Coronary artery (tissue), 2 donors: Measurements from ENCODE around the gene RABGAP1.
A peak's percentile ranks its signal among the peaks of the same experiment; 100 is the strongest.

Experiments used
- DNase-seq: peaks from one replicate; pipeline ENCODE4 v3.0.0-alpha.2; 2017; ENCODE audit warnings: low spot score
- H3K27ac ChIP-seq, 2 donors: fragments of 200-600 bp; sonication (generic); one replicate each; pipeline ENCODE4 v1.5.1; 2016 to 2019
- H3K4me3 ChIP-seq: fragments of 200-600 bp; sonication (generic); 2 replicates; pipeline ENCODE4 v1.5.1; 2016; ENCODE audit warnings: mild to moderate bottlenecking, moderate library complexity
- TF ChIP-seq, protein P1 (sequence below): fragments of 200-600 bp; sonication (generic); IDR thresholded peaks from one replicate; pipeline ENCODE4 v1.5.1; 2019; ENCODE audit warnings: antibody characterized with exemption

The RABGAP1 gene

DNA sequence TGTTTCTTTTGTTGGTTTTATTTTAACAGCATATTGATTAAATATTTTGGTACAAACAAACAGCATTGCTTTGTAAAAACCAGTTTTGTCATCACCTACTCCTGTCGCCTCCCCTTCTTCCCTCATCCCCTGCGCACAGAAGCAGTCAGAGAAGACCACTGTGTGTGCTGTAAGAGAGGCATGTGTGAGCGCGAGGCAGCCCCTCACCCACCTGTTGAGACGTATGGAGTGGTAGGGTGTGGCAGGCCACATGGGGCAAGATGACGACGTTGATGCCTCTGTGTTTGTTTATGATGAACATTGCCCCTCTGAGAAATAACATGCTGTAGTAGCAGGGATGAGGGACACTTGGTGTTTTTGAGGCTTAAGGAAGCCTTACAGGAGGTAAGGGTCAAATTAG, 164.0 kb downstream of the RABGAP1 start:
- Histone ChIP-seq H3K27ac (peak overlapping the region in 1 of 2 donors; percentile 4), H3K4me3 (no peak overlapping the region)
- TF ChIP-seq, protein P1, sequence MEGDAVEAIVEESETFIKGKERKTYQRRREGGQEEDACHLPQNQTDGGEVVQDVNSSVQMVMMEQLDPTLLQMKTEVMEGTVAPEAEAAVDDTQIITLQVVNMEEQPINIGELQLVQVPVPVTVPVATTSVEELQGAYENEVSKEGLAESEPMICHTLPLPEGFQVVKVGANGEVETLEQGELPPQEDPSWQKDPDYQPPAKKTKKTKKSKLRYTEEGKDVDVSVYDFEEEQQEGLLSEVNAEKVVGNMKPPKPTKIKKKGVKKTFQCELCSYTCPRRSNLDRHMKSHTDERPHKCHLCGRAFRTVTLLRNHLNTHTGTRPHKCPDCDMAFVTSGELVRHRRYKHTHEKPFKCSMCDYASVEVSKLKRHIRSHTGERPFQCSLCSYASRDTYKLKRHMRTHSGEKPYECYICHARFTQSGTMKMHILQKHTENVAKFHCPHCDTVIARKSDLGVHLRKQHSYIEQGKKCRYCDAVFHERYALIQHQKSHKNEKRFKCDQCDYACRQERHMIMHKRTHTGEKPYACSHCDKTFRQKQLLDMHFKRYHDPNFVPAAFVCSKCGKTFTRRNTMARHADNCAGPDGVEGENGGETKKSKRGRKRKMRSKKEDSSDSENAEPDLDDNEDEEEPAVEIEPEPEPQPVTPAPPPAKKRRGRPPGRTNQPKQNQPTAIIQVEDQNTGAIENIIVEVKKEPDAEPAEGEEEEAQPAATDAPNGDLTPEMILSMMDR = no peak
- no peak for DNase-seq

DNA sequence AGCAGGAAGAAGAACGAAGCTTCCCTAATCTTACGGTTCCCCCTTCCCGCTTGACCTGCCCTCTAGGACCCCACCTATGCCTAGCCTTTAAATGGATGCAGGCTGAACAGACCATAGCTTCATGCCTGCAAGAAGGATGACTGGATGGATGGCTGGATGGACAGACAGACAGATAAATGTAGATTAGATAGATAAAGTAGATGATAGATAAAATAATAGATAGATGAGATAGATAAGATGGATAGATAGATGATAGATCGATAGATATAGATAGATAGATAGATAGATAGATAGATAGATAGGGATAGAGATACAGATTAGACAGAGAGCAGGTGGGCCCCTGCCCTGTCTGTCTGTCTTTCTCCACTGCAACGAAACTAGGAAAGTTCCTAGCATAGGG, 164.7 kb downstream of the RABGAP1 start:
- TF ChIP-seq, protein P1 = no peak
- DNase-seq = no peak
- no peak overlapping the region for H3K4me3 ChIP-seq
- no peak overlapping the region for H3K27ac ChIP-seq

DNA sequence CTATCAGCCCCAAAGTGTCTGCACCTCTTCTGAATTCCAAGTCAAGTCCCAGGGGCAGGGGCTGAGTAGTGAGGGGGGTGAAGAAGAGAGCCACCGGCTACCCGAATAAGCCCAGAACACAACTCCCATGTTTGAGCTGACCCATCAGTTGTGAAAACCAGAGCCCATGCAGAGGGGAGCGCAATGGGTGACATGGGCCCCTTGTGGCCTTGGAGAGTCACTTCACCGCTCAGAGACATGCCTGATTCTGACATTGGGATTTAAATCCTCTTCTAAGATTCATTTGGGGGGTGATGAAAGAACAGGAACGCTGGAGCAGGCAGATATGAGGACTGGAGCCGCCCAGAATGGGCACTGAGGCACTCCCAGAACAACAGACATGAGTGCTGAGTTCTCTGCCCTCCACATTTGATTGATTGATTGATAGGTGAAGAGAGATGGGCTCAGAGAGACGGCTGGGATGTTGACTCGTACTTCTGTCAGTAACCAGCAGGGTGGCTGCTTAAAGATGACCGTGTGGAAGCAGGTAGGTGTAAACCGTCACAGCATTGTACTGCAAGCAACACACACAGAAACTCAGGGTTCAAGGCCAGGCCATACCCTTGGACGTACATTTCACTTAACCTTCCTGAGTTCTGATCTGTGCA, 166.9 kb downstream of the RABGAP1 start:
- no peak for DNase-seq
- H3K27ac ChIP-seq = no peak overlapping the region

DNA sequence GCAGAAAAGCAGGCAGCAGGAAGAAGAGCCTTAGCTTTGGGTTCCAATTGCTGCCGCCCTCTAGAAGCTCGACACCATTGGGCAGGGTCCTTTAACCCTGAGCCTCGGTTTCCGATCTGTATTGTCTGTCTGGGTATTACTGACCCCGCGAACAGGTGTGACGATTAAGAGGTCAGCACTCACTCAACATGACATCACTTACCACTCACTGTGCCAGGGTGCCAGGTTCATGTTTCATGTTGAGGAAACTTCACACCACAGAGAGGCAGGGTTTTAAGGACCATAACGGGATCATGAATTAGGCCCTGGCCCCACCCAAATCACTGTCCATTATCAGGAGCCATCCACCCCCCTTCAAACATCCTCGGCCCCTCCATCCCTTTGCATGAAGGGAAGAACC, 168.2 kb downstream of the RABGAP1 start:
- H3K27ac ChIP-seq = no peak overlapping the region
- no peak for DNase-seq
- no peak overlapping the region for H3K4me3 ChIP-seq
- TF ChIP-seq, protein P1 = no peak

More for the DNA sequence above, 166.9 kb downstream of the RABGAP1 start:
- no peak overlapping the region for H3K4me3 ChIP-seq
- TF ChIP-seq, protein P1 = no peak

DNA sequence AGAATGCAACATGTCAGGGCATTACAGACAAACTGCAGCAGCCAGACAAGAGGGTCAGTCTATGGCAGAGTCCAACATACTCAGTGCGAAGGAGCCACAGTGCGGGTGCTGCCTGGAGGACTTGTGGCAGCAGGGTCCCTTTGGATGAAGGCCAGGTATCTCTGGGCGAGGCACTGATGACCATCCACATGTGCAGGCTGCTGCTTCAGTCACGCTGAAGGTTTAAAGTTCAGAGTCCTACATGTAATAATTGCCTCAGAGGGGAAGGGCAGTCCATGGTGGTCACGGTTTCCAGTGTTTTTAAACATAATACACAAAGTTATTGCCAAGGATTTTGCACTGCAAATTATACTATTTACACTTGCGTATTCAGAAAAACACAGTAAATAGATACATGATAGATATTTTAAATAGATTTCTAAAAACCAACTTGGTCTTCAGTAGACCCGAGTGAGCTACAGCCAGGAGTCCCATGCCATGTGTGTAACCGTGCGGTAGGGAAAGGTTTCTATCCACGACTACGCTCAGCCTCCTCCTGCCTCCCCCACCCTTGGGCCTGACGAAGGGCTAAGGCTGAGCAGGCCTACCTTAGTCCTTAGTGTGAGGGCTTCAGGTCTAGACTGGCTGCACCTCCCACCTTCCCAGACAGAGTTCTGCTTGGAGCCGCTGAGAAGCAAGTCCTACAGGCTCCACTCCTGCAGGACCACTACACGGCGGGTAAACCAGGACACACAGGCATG, 168.9 kb downstream of the RABGAP1 start:
- Histone ChIP-seq H3K4me3 (no peak overlapping the region), H3K27ac (no peak overlapping the region)
- no peak for DNase-seq
- TF ChIP-seq, protein P1 = no peak

DNA sequence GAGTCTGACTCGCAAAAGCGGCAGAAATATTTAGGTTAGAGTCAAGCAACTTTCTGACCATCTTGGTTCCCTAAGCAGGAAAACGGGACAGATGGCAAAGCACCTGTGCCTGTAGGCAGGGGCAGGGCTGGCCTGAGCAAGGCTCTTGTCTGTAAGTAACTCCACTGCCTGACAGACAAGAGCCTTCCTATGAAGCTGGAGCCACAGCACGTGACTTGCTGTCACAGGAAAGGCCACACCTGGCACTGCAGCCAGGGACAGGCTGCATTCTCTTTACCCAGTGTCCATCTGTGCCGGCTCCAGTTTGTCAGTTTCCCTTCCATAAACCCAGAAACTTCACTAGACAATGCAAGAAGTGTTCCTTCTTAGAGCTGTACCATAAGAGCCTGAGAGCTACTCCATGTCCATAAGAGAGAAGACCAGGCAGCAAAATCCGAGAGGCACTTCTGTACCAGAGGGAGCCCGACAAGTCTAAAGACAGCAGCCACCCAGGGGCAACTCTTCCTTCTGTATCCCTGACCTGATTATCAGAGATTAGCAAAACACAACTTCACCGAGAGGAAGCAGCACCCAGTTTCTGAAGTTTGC, 170.7 kb downstream of the RABGAP1 start:
- DNase-seq = no peak
- Histone ChIP-seq H3K27ac (peak overlapping the region in 1 of 2 donors; percentile 5), H3K4me3 (no peak overlapping the region)
- TF ChIP-seq, protein P1 = no peak
